A673 (cell line): ENCODE measurements around the gene NAALADL2. TPM values are rescaled to one million over a fixed set of nuclear protein-coding genes. Genes with fewer than 3 reads are reported as not detected.

Experiments used
- BruUV-seq: library from RNA; stranded (reverse); fragments of 400-500 nt; replicated peaks from 2 replicates; lab custom pipeline; 2021; lab: Mats Ljungman, UMichigan
- CTCF ChIA-PET: fragments of 300-600 bp; sonication (Branson Sonifier 250); formaldehyde crosslinking; loops from one replicate; lab custom pipeline; 2022; ENCODE audit warnings: antibody characterized with exemption; lab: Charles Lee
- POLR2A ChIA-PET: fragments of 300-600 bp; sonication (Branson Sonifier 250); formaldehyde crosslinking; loops from one replicate; lab custom pipeline; 2022; ENCODE audit warnings: antibody characterized with exemption; ENCODE audit not compliant: low non-redundant PET; lab: Charles Lee
- DNase-seq: peaks from one replicate; pipeline ENCODE4 v3.0.0-alpha.2; 2015; ENCODE audit warnings: low spot score
- H3K27ac ChIP-seq: fragments of 200-600 bp; sonication (generic); 2 replicates; pipeline ENCODE4 v1.5.1; 2016; ENCODE audit warnings: mixed run types, low read depth, mild to moderate bottlenecking, mixed read lengths, antibody characterized with exemption, low read length; ENCODE audit not compliant: poor library complexity, severe bottlenecking
- H3K27me3 ChIP-seq: fragments of 200-600 bp; sonication (generic); replicated peaks from 2 replicates; pipeline ENCODE4 v1.6.1; 2017; ENCODE audit warnings: mixed run types, low read depth, mild to moderate bottlenecking, mixed read lengths, antibody characterized with exemption, low read length; ENCODE audit not compliant: insufficient read depth, poor library complexity
- H3K36me3 ChIP-seq: fragments of 200-600 bp; sonication (generic); 2 replicates; pipeline ENCODE4 v1.6.1; 2016; ENCODE audit warnings: mixed run types, mild to moderate bottlenecking, mixed read lengths, antibody characterized with exemption, low read length; ENCODE audit not compliant: insufficient read depth, poor library complexity, severe bottlenecking
- H3K4me1 ChIP-seq: fragments of 200-600 bp; sonication (generic); 2 replicates; pipeline ENCODE4 v1.6.1; 2017; ENCODE audit warnings: mixed run types, mild to moderate bottlenecking, mixed read lengths, antibody characterized with exemption, low read length; ENCODE audit not compliant: insufficient read depth, poor library complexity, severe bottlenecking
- H3K4me3 ChIP-seq: fragments of 200-600 bp; sonication (generic); 2 replicates; pipeline ENCODE4 v1.5.1; 2016; ENCODE audit warnings: low read depth, mixed run types, mild to moderate bottlenecking, mixed read lengths, low read length; ENCODE audit not compliant: poor library complexity, severe bottlenecking
- H3K9me3 ChIP-seq: fragments of 200-600 bp; sonication (generic); 2 replicates; pipeline ENCODE4 v1.6.1; 2016; ENCODE audit warnings: mixed run types, low read depth, mild to moderate bottlenecking, mixed read lengths, antibody characterized with exemption, low read length; ENCODE audit not compliant: poor library complexity, severe bottlenecking
- EZH2 ChIP-seq: fragments of 200-600 bp; sonication (generic); IDR thresholded peaks from 2 replicates; pipeline ENCODE4 v1.6.1; 2017; ENCODE audit warnings: borderline replicate concordance, low read depth, mild to moderate bottlenecking, mixed read lengths, antibody characterized with exemption, low read length; ENCODE audit not compliant: poor library complexity, severe bottlenecking
- intact Hi-C: fragments of 100-400 bp; cut with micrococcal nuclease; formaldehyde crosslinking; loops from one replicate; pipeline ENCODE4 v1.10.0; 2022; ENCODE audit not compliant: unreplicated experiment
- total RNA-seq: library from RNA; stranded (reverse); gene quantifications from 2 replicates; pipeline ENCODE4 v1.2.3, GENCODE V29; 2021
- TF ChIP-seq, protein P1 (sequence below): fragments of 300-800, 200-600 bp; sonication (generic); conservative IDR thresholded peaks from 2 replicates; pipeline ENCODE4 v1.5.1; 2017; ENCODE audit warnings: low read depth, mild to moderate bottlenecking, antibody characterized with exemption, low read length, moderate library complexity, mixed read lengths

The NAALADL2 gene
- total RNA-seq, 1 experiment from 2014 or later: 0.64 TPM

DNA sequence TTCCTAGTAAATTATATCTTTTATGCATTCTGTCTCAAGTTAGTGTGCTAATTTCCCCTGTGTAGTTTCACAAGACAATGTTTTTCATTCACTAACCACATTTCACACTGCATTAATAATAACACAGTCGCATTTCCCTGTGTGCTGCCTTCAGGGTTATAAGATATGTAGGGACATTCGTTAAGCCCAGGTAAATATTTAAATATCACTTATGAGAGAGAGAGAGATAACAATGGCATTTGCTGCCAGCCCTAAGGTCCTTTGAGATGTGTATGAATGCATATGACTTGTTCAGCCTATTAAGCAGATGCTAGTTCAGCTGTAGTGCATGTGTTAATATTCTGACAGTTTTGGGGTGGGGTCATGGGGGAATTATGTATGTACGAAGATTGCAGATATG, 876.7 kb downstream of the NAALADL2 start:
- POLR2A ChIA-PET: no interaction called here

DNA sequence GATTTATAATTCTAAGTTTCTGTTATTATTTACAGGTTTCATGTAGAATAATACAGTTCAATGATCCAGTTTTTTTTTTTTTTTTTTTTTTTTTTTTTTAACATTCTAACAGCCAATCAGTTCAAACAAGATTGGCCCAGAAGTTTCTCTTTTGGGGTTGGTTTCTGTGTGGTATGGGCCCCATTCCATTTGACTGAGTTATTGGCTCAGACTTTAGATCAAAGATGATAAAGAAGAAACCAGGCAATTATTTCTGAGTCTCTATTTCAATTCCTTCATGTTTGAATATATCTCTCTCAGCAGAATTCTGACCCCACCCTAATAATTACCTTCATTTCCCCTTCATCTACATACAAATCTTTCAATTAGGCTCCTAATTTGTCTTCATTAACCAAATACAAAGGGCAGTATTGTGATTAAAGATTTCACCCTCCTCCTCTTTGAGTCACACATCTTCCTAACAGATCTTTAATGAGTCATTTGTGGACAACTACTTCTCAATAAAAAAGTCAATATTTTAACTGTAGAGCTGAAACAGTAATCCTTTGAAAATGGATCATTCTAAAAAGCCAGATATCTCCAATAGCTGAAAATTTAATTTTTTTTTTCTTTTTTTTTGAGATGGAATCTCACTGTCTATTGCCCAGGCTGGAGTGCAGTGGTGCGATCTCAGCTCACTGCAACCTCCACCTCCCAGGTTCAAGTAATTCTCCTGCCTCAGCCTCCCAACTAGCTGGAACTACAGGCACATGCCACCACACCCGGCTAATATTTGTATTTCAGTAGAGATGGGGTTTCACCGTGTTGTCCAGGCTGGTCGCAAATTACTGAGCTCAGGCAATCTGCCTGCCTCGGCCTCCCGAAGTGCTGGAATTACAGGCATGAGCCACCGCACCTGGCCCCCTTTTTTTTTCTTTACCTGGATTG, 878.8 kb downstream of the NAALADL2 start:
- no peaks in the 10 kb centered on the region for H3K9me3 ChIP-seq
- POLR2A ChIA-PET: no interaction called here
- H3K36me3 ChIP-seq: no peaks in the 10 kb centered on the region
- no peaks in the 10 kb centered on the region for H3K27me3 ChIP-seq
- H3K27ac ChIP-seq: no peak overlapping the region
- BruUV-seq: no TSS peak
- no peak for DNase-seq
- TF ChIP-seq, protein P1, sequence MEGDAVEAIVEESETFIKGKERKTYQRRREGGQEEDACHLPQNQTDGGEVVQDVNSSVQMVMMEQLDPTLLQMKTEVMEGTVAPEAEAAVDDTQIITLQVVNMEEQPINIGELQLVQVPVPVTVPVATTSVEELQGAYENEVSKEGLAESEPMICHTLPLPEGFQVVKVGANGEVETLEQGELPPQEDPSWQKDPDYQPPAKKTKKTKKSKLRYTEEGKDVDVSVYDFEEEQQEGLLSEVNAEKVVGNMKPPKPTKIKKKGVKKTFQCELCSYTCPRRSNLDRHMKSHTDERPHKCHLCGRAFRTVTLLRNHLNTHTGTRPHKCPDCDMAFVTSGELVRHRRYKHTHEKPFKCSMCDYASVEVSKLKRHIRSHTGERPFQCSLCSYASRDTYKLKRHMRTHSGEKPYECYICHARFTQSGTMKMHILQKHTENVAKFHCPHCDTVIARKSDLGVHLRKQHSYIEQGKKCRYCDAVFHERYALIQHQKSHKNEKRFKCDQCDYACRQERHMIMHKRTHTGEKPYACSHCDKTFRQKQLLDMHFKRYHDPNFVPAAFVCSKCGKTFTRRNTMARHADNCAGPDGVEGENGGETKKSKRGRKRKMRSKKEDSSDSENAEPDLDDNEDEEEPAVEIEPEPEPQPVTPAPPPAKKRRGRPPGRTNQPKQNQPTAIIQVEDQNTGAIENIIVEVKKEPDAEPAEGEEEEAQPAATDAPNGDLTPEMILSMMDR: no peak
- no peak for TF ChIP-seq EZH2
- no peaks in the 10 kb centered on the region for H3K4me1 ChIP-seq
- CTCF ChIA-PET: no interaction called here
- intact Hi-C loops: no loop called here
- no peak overlapping the region for H3K4me3 ChIP-seq

More for the DNA sequence above, 876.7 kb downstream of the NAALADL2 start:
- BruUV-seq: no TSS peak
- Histone ChIP-seq H3K9me3 (no peaks in the 10 kb centered on the region), H3K27me3 (no peaks in the 10 kb centered on the region), H3K4me1 (no peaks in the 10 kb centered on the region), H3K36me3 (no peaks in the 10 kb centered on the region), H3K4me3 (no peak overlapping the region), H3K27ac (no peak overlapping the region)
- intact Hi-C loops: no loop called here
- TF ChIP-seq, protein P1: no peak
- no peak for TF ChIP-seq EZH2
- CTCF ChIA-PET: no interaction called here
- no peak for DNase-seq

DNA sequence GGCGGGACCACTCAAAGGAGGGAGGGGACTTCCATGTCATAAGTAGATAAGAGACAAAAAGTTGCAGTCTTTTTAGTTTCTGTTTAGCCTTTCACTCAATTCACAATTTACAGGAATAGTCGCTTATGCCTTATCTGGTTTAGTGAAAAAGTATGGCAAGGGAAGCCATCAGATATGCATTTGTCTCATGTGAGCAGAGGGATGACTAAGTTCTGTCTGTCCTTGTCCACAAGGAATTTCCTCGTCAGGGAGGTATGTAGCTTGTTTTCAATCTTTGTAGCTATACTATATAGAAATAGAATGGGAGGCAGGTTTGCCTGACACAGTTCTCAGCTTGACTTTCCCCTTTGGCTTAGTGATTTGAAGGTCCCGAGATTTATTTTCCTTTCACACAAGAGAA, 882.8 kb downstream of the NAALADL2 start:
- intact Hi-C loops: no loop called here
- no peaks in the 10 kb centered on the region for H3K9me3 ChIP-seq
- H3K27me3 ChIP-seq: no peaks in the 10 kb centered on the region
- H3K4me1 ChIP-seq: no peaks in the 10 kb centered on the region
- POLR2A ChIA-PET: no interaction called here
- TF ChIP-seq, protein P1: no peak
- TF ChIP-seq EZH2: no peak
- H3K4me3 ChIP-seq: no peak overlapping the region
- no peak for DNase-seq
- no TSS peak for BruUV-seq
- CTCF ChIA-PET: no interaction called here
- no peak overlapping the region for H3K27ac ChIP-seq
- H3K36me3 ChIP-seq: no peaks in the 10 kb centered on the region
